ENCODE measurements around the gene WNT11. TPM values are rescaled to one million over a fixed set of nuclear protein-coding genes. Genes with fewer than 3 reads are reported as not detected.

WNT11 gene
- total RNA-seq, 1 donor from 2014 or later: 11.6 TPM

- intact Hi-C loops (cut with DNase I): loop anchor here (5.0 kb wide), 2 partner anchors 253 to 927 kb away; no protein-coding TSS in a partner anchor
- ATAC-seq (no peak), DNase-seq (ENCODE audit: low spot score) (no peak)
Observed at GRCh38 chr11:76150141-76150540, 56.2 kb downstream of the WNT11 start.

- ATAC-seq (no peak), DNase-seq (ENCODE audit: low spot score) (no peak)
- intact Hi-C loops (cut with DNase I): loop anchor here (5.0 kb wide), 2 partner anchors 252 to 928 kb away; no protein-coding TSS in a partner anchor
Observed at GRCh38 chr11:76149713-76150112, 56.6 kb downstream of the WNT11 start.

- intact Hi-C loops (cut with DNase I): no loop called here
- DNase-seq (ENCODE audit: low spot score) (no peak), ATAC-seq (no peak)
Observed at GRCh38 chr11:76148941-76149613, 57.2 kb downstream of the WNT11 start.

- DNase-seq (ENCODE audit: low spot score) (no peak), ATAC-seq (no peak)
- intact Hi-C loops (cut with DNase I): no loop called here
Observed at GRCh38 chr11:76148231-76148630, 58.1 kb downstream of the WNT11 start.

- DNase-seq (ENCODE audit: low spot score) (no peak), ATAC-seq (peak; percentile 8)
Observed at GRCh38 chr11:76147106-76147740, 59.1 kb downstream of the WNT11 start.

GRCh38 chr11:76143274-76143673, 63.0 kb downstream of the WNT11 start:
- no peak for DNase-seq (ENCODE audit: low spot score)
- ATAC-seq: no peak
- intact Hi-C loops (cut with DNase I): no loop called here

More at GRCh38 chr11:76147106-76147740, 59.1 kb downstream of the WNT11 start:
- intact Hi-C loops (cut with DNase I): no loop called here

GRCh38 chr11:76141901-76142588, 64.3 kb downstream of the WNT11 start:
- no peak for ATAC-seq
- DNase-seq (ENCODE audit: low spot score): no peak
- intact Hi-C loops (cut with DNase I): no loop called here

GRCh38 chr11:76140912-76141574, 65.3 kb downstream of the WNT11 start:
- ATAC-seq: peak; percentile 38

GRCh38 chr11:76139314-76139713, 67.0 kb downstream of the WNT11 start:
- ATAC-seq (no peak), DNase-seq (ENCODE audit: low spot score) (no peak)
- intact Hi-C loops (cut with DNase I): no loop called here

More at GRCh38 chr11:76140912-76141574, 65.3 kb downstream of the WNT11 start:
- DNase-seq (ENCODE audit: low spot score): no peak
- intact Hi-C loops (cut with DNase I): no loop called here

Other genes starting within 250 kb of the WNT11 start
- gene THAP12, start 174.6 kb upstream of the WNT11 start, total RNA-seq: 45.6 TPM
- 6.2 TPM for gene GVQW3, start 174.8 kb upstream of the WNT11 start, total RNA-seq
- 35.2 TPM for gene EMSY, start 238.5 kb upstream of the WNT11 start, total RNA-seq